GM18951 (cell line): Measurements from ENCODE around the gene TENM4.

Experiments
- POLR2A ChIP-seq: IDR thresholded peaks from 4 replicates; pipeline ENCODE4 v1.6.1; 2011; ENCODE audit warnings: mild to moderate bottlenecking; ENCODE audit not compliant: insufficient read length, insufficient read depth; ENCODE audit errors: extremely low read depth
- in situ Hi-C: fragments of 300-500 bp; cut with MboI; formaldehyde crosslinking; loops from one replicate; pipeline ENCODE4 v1.12.0; 2022; ENCODE audit warnings: low sequenced_read_pairs, mixed read lengths, inconsistent platforms; ENCODE audit not compliant: unreplicated experiment

The TENM4 gene

DNA sequence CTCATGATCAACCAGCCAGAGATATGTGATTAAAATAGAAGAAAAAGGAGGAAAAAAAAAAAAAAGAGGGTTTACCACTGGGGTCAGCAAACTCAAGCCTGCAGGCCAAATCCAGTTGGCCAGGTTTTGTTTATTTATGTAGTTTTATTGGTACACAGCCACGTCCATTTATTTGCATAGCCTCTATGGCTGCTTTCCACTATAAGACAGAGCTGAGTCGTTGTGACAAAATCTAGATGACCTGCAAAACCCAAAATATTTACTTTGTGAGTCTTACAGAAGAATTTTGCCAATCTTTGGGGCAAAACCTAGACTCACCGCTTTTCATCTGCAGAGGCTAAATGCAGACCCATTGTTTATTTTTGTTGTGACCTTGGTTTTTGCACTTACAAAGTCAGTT lies 87.1 kb downstream of the TENM4 start:
- in situ Hi-C loops, result no loop called here
- no peak for TF ChIP-seq POLR2A

DNA sequence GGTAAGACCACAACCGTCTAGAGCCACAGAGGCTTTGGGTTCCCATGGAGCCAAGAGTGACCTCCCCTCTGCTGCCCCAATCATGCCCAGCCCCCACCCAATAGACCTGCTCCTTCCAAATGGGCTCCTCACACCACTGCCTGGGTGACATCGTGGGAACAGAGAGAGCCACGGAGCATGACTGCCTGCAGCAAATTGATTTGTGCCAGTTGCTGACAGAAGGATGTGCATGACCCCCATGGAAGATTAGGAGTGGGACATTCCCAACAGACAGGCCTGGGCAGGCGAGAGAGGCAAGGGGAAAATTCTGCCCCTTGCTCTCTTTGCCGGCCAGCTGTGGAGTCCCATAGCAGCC lies 88.5 kb downstream of the TENM4 start:
- in situ Hi-C loops, result no loop called here
- TF ChIP-seq POLR2A, result no peak

DNA sequence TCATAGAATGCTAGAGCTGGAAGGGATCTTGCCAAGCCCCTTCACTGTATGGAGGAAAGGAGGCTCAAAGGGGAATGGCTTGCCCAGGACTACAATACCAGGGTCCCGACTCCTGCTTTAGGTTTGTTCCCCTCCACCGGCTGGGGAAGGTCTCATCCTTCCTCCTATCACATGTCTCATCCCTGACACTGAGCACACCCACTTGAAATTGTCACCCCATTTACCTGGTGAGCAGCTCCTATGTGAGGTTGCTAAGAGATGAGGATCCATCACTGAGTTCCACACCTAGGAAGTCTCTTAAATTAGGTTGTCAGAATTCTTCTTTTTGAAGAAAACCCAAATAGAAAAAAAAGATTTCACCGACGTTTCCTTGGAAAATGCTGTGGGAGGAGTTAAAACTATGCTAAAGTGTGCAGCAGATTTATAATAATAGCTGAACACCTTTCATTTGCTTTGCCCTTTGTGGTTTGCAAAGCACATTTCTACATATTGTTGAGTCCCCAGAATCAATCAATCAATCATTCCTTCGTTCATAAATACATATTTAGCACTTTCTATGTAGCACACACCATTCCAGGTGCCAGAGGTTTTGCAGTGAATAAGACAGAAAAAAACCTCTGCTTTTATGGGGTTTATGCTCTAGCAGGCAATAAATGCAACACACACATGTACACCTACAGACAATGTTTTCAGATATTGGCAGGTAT lies 91.7 kb downstream of the TENM4 start:
- in situ Hi-C loops, result no loop called here

DNA sequence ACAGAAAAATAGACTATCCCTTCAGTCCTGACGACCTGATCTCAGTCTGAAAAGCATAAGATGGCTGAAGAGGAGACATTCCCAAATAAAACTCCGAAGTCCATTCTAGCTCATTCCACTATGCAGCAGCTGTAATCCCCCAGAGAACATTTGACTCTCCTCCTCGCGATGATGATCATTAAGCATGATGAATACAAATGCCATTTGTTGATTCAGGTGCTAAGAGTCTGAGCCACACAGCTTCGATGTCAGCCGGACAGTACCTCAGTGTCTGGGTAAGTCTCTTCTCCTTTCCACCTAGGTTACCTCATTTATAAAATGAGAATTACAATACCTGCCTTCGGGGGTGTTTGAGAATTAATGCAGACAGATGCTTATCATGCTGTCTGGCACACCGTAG lies 94.8 kb downstream of the TENM4 start:
- TF ChIP-seq POLR2A, result no peak
- in situ Hi-C loops, result no loop called here

More for the DNA sequence above, 91.7 kb downstream of the TENM4 start:
- TF ChIP-seq POLR2A, result no peak

DNA sequence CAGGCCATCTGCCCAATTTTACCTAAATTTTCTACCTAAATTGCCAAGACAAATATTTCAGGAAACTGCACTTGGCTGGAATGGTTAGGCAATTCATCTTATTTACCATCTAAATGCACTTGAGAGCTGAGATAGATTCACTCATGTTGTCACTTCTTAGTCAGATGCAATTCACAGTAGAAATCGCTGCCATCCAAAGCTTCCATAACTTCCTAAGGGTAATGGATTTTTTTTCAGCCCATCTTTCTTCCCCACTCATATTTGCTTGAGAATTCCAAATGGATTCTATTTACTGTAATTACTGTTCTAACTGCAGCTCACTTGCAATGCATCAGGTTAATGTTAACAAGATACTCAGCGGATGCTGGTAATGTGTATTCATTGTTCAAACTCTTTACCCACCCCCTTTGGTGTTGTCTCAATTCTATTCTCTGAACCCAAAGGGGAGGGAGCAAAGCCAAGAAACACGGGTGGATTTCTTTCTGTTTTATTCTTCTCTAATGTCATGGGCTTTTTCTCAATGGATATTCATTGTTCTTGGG lies 96.0 kb downstream of the TENM4 start:
- TF ChIP-seq POLR2A, result no peak

DNA sequence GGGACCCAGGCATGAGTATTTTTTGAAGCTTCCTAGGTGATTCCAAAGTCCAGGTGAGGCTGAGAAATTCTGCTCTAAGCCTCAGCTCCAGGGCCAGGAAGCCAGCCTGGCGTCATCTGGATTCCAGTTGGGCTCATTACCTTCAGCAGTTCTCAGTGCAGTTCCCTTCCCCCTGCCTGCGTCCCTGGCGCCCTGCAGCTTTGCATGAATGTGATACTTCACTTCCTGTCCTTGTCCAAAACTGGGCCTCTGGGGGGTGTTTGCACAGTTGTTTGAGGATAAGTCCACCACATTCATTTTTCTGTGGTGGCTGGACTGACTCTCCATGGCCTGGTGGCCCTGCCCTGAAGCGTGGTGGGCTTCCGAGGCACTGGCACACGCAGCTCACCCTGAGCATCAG lies 98.1 kb downstream of the TENM4 start:
- in situ Hi-C loops, result no loop called here
- no peak for TF ChIP-seq POLR2A

More for the DNA sequence above, 96.0 kb downstream of the TENM4 start:
- in situ Hi-C loops, result no loop called here

DNA sequence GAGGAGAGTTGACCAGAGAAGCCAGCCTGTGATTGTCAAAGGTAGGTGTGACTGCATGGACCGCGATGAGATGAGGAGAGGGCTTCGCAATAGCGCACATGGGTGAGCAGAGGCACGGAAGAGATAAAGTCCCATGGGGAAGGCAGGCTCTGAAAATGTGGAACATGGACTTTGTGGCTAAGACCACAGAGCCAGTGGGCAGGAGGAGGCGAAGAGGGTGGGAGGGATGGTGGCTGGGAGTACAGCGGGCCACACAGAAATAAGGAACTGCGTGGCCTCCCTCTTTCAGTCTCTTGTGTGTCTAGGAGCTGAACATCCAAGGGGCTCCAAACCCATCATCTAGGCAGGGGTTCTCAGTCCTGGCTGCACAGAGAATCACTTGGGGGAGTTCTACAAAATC lies 98.6 kb downstream of the TENM4 start:
- no peak for TF ChIP-seq POLR2A
- in situ Hi-C loops, result no loop called here

DNA sequence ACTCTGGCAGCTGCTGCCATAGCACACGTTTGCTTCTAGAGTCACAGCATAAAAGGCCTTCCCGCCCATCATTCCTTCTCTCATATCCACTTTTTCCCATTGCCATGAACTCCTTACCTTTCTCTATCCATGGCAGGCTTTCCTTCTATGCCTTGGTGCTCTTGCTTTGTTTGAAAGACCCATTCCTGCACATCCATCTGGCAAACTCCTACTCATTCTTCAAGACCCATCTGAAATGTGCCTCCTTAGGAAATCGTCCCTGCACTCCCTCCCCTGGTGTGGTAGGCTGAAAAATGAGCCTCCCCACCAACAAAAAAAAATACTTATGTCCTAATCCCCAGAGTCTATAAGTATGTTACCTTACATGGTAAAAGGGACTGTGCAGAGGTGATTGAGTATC lies 100.3 kb downstream of the TENM4 start:
- in situ Hi-C loops, result no loop called here
- TF ChIP-seq POLR2A, result no peak

DNA sequence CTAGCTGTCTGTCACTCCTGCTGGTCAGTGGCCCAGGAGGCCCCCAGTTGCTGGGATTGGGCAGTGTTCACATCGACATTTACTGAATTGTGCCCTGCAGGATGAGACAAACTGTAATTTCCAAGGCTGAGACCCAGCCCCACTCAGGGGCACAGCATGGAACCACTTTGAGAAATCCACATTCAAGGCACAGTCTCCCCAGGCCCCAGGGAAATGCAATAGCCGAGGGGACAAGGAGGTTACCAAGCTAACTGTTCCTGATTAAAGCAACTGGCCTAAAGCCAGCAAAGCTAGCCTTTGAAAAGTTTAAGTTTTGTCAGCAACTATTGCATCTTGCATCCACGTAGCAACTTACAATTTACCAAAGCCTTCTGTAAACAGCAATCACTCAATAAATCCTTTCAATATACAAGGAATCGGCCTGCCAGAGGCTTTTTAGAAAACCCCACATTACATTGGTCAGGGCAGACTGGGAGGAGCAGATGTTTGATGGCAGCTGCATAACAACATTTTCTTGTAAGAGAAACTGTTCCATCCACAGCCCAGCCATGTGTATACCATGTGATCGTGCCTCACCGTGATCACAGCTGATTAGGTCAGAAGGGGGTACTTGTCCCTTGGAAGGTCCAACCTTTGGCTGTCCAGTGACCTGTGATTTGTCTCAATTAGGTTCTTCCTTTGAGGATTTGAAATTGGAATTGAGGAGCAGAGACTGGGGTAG lies 103.9 kb downstream of the TENM4 start:
- TF ChIP-seq POLR2A, result no peak
- in situ Hi-C loops, result no loop called here

DNA sequence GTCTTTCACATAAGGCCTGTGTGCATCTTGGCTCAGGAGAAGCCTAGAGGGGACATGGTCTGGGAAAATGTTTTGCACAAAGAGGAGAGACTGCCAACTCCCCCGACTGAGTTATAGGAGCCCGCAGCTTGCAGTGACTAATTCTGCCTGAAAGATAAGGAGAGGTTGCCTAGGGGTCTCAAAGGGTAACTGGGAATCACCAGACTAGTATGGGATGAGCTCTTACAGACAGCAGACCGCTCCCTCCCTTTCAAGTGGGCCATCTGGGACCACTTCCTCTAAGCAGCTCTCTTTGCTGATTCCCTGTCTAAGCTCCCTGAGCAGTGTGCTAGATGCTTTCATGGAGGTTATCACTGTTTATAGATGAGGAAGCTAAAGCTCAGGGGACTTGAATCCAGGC lies 105.1 kb downstream of the TENM4 start:
- no peak for TF ChIP-seq POLR2A
- in situ Hi-C loops, result no loop called here

DNA sequence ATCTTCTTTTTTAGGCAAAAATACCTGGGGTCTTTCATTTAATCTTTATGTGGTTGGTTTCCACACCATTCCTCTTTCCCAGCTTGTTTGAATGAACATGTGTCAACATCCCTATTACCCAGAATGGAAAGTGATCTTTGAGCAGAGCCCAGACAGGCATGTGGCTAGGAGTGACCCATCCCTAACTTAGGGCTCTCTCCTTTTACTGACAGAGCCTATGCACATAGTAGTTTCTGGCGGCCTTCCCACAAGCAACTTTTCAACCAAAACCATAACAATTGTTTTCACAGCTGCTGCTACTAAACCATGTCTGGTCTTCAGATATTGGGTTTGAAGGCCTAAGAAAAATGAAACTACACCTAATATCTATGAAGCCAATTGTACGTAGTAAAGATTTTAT lies 107.5 kb downstream of the TENM4 start:
- no peak for TF ChIP-seq POLR2A
- in situ Hi-C loops, result no loop called here

DNA sequence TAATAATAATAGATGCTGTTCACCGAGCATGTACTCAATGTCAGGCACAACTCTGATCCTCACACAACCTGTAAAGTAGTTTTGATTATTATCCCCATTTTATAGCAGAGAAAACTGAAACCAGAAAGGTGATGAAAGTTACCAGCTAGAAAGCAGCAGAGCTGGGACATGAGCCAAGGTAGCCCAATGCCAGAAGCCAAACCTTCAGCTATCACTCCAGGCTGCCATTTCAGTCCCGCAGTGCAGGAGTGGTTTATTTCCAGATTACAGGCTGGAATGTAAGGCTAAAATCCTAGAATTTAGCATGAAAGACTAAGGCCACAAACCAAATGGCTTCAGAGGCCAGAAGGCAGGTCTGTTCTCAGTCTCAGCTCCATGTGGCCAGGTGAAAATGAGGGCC lies 108.8 kb downstream of the TENM4 start:
- no peak for TF ChIP-seq POLR2A
- in situ Hi-C loops, result no loop called here

DNA sequence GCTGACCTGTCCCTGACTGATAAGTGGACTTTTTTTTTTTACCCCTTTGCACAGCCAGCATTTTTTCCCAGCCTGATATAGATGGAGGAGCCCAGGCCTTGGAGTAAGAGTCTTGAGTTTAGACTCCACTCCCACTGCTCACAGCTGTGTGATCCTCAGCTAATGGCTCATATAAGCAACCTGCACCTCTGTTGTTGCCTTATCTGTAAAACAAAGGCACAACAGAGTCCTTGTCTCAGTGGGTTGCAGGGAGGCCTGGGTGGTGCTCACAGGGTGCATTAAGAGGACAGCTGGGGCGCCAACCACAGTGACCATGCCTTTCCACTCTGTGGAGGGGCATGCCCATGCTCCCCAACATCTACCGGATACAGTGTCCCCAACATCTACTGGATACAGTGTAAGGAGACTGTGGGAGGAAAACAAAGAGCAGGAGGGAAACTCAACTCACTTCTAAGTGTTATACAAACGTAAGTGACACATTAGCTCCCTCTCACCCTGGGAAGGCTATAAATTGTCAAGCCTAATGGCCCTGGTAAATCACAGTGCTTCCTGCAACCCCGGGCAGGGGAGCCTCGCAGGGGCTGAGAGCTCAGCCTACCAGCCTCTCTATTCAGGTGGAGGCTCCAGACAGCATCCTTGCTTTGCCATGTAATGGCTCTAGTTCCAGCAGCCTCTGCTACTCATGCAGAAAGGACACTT lies 109.5 kb downstream of the TENM4 start:
- in situ Hi-C loops, result no loop called here
- no peak for TF ChIP-seq POLR2A
